HG02943 (cell line): ENCODE results near the gene TSC22D3.
"Not testable (repeated sequence)": the region's sequence is repeated elsewhere in the genome, so short reads cannot be mapped to it uniquely, and the experiment has no call there.

Source experiments
- ATAC-seq: cut with Tn5 transposase; IDR thresholded peaks from one replicate; pipeline ENCODE4 v1.9.1; 2021; ENCODE audit warnings: mild to moderate bottlenecking, low read depth, moderate library complexity; ENCODE audit not compliant: unreplicated experiment

Gene TSC22D3

DNA sequence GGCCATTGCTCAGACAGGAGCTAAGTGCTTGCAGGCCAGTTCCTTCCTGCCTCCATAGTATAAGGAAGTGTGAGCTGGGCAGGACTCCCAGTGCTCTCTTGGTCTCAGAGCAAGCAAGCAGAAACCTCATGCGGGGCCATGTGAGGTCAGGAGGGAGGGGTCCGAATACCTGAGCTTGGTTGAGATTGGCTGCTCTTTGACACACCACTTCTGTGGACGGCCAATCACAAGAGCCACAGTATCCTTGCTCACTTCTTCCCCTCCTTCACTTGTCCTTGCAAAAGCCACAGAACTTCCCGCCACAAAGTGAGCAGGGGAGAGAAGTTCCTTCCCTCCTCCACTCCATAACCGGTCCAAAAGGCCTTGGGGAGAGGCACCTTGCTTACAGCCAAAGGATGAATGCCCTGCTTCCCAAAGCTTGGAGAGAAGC, 90.6 kb downstream of the TSC22D3 start:
- ATAC-seq, result peak; percentile 95

DNA sequence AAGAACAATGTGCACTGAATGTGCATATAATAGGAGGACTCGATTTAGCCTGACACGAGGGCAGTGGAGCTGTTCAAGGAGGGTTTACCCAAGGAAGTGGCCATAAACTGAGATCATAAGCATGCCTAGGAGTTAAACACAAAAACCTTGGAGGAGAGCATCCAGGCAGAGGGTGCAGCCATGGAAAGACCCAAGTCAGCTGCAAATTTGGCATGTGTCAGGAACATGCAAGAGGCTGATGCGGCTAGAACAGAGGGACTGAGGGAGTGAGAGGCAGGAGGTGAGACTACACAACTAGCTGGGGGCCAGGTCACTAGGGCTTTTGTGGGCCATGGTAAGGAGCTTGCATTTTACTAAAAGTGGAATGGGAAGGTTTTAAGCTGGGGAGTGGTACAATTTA, 91.7 kb downstream of the TSC22D3 start:
- ATAC-seq, result no peak

DNA sequence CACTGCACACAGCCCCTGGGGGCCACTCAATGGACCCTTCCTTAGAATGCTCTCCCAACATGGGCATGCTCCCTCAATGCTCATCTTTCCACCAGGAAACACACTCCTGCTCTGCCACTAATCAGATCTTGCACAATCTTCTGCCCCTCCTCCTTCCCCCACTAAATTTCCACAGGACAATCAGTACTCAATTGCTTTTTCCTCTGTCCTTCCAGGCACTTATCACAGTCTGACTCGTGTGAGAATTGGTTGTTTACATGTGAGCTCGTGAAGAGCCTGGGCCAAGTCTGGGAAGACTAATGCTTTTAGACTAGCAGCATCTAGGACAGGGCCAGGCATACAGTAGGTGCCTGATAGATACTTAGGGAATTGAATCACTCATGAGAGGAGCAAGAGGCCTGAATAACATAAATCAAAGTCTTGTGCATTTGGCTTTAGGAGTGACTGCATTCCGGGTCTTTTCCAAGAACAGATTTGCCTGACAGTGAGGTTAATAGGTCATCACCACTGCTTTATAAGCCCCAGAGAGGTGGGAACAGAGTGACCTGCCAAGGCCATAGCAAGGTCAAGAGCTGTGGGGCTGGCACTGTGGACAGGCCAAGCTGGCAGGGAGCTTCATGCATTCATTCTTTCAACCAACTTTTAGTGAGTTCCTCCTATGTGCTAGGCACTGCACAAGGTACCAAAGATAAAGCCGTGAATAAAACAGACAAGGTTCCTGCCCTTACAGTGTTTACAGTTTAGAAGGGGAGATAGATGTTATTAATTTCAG, 92.3 kb downstream of the TSC22D3 start:
- no peak for ATAC-seq

DNA sequence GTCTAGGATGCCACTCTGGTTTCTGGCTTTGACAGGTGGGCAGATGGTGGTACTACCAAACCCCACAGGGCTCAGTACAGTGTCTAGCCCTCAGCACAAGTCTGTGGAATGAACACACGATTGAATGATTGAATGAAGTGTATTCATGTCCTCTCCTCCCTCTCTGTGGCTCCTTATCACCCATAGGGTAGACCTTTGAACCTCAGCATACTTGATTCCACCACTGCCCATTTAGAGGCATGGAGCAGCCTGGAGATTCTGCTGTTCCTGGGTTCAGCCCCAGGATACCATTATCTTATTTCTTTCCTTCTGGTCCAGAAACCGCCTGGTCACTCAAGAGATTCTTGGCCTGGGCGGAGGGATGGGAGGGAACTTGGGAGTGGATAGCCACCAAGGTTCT, 93.3 kb downstream of the TSC22D3 start:
- ATAC-seq, result no peak

DNA sequence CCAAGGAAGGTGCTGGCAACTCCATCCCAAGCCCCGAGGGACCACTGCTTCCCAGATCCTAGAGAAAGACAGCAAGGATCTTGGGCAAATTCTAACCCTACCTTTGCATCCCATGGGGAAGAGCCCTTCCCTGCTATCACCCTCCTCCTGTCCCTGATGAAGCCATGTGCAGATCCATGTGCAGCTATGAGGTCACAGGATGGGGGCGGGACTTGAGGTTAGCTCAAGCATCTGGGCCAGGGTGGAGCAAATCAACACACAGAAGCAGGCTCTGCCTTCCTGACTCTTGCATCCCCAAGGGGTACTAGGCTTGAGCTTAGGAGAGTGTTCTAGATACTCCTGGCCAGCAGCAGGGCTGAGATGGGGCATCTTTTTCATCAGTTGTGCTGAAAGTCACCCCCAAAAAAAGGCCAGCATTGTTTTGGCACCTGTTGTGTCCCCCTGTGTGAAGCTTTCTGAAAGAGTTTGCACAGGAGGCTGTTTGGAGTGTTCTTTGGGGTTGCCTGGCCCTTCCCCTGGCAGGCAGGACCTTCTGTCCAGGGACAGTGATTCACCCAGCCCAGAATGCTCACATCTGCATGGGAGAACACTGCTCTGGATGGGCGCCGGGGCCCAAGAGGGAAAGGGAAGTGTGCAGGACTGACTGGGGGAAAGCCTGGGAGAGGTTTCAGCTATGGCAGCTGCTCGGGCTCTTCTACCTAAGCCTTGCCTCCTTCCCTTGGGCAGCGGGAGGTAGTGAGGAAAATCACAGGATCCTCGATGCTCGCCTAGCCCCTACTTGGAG, 96.4 kb downstream of the TSC22D3 start:
- ATAC-seq, result no peak

DNA sequence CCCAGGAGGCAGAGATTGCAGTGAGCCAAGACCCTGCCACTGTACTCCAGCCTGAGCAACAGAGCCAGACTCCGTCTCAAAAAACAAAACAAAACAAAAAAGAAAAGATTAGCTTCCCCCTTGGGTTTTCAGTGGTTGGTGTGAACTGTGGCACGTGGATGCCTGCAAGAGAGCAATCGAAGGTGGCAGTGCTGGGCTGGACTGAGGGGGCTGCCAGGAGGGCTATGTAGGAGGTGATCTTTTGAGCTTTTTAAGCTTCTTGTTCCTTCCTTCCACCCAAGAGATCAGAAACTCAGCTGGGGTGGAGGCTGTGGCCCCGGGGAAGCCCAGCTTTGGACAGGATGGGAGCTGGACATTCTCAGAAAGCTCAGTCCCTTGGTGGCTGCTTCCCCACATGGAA, 97.7 kb downstream of the TSC22D3 start:
- no peak for ATAC-seq

DNA sequence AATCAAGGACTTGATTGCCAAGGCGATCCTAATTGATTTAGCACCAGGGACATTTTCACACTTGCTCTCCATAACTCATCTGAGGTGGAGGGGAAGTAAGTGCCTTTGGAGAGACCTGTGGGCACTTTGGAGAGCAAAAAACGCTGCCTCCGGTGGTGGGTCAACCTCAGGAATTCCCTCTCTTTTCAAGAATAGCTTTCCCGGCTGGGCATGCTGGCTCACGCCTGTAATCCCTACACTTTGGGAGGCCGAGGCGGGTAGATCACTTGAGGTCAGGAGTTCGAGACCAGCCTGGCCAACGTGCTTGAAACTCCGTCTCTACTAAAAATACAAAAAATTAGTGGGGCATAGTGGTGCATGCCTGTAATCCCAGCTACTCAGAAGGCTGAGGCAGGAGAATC, 98.1 kb downstream of the TSC22D3 start:
- no peak for ATAC-seq

DNA sequence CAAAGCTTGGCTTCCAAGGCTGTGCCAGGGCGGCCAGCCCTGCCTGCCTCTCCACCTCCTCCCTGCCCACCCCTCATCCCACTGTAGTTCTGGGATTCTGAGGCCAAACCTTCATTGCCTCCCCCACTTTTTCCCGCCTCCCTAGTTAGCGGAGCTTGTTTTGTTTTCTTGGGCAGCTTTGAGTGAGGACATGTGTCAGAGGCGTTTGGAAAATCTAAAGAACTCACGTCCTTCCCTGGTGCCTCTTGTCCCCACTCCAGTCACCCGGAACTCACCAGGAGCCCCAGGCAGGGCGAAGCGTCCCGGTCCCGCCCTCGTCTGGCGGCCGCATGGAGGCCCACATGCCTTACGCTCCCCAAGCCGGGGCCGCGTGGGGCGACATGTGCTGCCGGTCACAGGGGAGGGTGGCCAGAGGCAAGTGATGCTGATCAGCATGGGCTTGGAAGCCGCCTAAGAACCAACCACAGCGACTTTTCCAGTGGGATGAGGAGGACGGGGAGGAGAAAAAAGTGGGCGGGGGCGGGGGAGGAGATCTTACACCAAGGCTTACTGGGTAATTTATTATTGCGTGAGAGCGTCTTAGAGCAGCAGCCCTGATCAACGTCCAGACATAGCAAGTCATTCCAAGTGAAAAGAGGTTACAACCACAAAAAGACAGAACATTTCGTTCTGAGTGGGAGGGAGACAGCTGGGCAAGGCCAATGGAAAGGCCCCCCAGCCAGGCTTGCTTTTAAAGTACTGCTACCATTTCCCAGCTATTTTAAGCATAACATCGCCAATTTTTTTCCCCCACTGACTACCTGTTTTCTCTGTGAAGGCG, 98.8 kb downstream of the TSC22D3 start:
- no peak for ATAC-seq

DNA sequence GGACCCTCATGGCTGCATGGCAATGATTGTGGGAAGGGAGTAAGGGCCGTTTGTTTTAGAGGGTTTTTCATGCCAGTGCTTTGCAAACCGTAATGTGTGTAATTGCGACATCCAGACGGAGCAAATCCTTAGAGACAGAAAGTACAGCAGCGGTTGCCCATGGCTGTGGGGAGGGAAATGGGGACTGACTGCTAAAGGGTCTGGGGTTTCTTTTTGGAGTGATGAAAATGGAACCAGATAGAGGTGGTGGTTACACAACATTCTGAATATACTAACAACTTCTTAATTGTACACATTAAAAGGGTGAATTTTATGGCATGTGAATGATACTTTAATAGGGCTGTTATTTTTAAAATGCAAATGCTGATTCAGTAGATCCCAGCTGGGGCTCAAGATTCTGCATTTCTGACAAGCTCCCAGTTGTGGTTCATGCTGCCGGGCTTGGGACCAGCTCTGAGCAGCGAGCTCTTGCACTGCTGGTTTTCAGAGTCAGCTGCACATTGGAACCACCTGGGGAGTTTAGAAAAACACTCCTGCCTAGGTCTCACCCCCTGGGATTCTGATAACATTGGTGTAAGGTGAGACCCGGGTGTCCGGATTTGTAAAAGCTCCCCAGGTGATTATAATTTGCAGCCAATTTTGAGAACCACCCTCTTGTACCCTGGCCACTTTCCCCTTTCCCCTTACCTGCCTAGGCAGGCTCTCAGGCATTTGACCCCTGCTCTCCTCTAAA, 99.6 kb downstream of the TSC22D3 start:
- no peak for ATAC-seq

DNA sequence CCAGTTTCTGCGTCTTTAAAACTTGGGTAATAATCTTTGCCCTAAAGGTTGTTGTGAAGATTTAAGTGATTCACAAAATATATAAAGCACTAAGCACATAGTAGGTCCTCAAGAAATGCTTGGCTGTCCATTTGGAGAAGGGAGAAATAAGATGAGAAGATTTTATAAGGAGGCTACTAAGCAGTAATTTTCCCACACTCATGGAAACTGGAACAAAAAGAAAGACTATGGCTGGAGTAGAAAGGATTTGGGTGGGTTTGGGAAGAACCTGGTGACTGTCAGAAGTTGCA, 100.3 kb downstream of the TSC22D3 start:
- ATAC-seq, result no peak

DNA sequence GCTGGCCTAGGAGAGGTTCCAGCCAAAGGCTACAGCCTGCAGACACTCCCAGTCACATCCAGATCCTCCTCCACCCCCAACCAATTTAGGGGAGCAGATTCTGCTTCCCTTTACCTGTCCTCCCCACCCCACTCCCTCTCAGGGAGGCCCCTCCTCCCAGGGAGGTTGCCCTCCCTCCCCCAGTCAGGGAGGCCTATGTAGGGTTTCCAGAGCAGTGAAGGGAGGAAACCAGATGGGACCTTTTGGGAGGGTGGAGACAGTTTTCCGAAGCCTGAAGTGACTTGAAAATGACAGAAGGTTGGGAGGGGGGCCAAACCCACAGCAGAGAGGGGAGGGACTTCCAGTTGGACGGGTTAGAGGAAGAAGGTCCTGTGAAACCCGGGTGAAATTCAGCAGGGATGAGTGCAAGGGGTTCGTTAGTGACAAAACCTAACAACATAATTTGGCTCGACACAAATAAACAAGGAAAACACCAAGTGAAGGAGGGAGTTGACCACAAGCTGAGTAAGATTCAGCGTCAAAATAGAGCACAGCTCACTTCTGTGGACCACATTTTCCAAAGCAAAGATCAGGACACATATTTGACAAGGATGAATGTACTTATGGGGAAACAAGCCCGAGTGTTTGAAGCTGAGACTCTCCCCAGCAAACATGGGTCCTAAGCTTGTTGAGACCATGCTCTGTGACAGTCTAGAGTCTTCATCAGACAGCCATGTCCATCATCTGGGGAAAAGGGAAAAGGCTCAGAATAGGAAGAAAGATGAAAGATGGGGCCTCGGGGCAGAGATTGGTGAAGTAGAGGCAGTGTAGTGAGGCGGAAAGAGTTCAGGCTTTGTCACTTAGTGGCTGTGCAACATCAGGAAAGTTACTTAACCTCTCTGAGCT, 100.9 kb downstream of the TSC22D3 start:
- ATAC-seq, result peak; percentile 4

DNA sequence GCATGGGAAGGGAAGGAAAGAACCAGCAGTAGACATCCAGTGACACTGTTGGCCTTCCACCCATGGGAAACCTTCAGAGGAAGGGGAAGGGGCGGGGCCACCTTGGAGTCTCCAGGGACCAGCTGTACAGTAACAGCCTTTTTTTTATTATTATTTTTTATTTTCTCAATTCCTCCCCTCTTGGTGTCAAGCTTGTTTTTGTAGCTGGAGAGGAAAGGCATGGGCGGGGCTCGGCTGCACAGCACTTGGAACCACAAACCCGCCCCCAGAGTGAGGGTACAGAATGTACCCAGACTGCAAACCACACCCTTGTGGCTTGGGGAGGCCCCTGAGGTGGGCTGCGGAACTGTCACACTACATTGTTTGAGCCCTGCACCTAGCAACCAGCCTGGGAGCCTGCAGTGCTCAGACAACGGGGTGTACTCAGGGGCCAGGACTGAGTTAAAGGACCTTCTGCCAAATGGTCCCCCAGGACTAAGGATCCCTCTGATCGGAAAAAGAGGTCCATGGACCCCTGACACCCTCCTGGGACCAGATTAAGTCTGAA, 101.6 kb downstream of the TSC22D3 start:
- ATAC-seq, result peak; percentile 89

DNA sequence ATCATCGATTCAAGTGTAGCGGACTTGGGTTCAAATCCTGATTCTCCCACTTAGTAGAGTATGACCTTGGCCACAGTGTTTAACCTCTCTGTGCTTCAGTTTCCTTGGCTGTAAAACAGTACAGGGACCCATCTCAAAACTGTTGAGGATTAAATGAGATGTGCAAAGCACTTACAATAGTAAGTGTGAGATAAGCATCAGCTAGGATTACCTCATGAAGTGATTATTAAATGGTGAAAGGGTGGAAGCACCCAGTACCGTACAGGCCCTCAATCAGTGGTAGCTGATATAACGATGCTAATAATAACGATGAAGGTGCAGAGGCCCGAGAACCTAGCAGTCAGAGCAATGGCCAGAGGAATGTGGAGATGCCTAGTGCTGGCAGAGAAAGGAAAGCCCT, 102.2 kb downstream of the TSC22D3 start:
- peak; percentile 1 for ATAC-seq

DNA sequence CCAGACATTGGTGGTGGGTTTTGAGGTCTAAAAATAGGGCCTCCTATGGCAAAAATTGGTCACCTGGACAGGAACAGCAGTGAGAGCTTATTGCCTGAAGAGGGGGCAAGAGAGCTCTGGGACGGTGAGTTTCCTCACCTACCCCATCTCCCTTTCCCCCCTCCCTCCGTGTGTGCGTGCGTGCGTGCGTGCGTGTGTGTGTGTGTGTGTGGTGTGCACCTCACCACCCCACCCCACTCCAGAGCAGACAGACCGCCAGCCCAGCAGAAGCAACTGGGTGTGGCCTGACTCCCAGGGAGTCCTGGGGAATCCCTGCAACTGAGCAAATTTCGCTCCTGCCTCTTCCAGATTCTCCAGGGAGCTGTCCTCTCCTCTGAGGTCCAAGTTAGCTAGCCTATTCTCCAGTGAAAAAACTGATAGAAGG, 102.6 kb downstream of the TSC22D3 start:
- no peak for ATAC-seq

DNA sequence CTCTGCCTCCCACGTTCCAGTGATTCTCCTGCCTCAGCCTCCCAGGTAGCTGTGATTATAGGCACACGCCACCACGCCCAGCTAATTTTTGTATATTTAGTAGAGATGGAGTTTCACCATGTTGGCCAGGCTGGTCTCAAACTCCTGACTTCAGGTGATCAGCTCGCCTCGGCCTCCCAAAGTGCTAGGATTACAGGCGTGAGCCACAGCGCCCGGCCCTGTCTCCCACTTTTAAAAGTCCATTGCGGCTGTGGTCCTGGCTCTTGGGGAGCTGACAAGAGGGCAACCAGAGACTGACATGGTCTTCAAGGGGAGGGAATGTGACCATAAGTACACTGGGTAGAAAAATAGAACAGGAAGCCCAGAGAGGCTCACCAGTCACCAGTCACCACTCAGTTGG, 104.3 kb downstream of the TSC22D3 start:
- not testable (repeated sequence) for ATAC-seq

DNA sequence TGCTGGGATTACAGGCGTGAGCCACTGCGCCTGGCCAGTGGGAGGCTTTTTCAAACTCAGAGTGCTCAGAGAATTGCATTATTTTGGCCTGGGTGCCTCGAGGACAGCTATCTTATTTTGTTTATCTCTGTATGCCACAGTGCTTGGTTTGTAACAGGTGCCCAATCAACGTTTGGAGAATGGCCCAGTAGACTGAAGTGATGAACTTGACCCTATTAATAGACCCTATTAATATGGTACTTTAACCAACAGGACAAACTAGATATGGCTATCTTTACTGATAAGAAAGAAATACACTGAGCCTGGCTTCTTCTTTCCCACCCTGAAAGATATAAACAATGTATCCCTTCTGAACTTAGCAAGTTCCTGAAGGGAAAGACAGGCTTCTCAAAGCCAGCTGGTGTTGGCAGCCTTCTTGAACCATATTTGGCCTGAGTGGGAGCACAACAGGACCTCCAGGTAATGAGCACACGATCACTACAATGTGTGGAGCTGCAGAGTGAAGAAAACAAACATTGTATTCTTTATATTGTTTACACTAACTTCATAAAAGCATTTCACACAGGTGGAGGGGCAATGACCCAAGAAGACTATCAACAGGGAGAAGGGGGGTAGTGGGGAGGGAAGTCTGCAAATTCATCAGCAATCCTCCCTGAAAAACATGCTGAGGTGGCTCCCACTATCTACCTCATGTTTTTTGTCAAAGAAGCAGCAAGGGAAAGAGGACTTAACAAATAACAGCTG, 105.5 kb downstream of the TSC22D3 start:
- ATAC-seq, result no peak

DNA sequence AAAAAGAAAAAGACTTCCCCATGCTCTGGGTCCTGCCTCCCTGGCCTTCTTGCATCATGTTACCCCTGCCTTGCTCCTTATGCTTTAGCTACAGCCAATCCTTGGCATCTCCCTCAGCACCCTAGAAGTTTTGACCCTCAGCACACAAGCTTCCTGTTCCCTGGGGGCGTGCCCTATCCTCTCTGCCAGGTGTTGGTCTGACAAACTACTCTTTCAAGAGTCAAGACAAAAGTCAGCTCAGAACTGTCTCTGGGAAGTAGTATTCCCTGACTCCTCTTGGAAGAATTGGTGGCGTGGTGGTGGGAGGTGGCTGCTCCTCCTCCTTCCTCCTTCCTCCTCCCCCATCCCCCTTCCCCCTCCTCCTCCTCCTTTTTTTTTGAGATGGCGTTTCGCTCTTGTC, 106.3 kb downstream of the TSC22D3 start:
- no peak for ATAC-seq

DNA sequence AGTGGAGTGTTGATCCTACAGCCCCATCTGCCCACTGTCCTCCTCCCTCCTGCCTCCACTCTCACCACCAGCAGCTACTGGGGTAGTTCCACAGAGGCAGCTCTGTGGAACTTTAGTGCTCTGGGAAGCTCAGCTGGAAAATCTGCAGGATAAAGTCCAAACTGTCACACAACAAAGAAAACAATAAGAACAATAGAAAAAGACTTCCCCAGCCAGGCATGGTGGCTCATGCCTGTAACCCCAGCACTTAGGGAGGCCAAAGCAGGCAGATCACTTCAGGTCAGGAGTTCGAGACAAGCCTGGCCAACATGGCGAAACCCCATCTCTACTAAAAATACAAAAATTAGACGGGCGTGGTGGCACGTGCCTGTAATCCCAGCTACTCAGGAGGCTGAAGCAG, 106.9 kb downstream of the TSC22D3 start:
- ATAC-seq, result not testable (repeated sequence)

DNA sequence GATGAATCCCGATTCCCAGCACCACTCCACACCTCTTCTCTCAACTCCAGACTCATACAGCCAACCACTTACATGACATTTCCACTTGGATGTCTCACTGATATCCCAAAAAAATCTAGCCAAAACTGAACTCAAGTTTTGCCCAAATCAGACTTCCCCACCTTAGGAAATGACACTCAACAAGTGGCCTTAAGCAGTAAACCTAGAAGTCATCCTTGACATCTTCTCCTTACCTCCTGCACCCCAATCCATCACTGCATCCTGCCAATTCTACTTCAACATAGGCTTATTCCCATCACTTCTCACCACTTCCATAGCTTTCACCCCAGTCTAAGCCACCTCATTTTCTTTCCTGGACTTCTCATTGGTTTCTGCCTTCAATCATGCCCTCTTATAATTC, 108.2 kb downstream of the TSC22D3 start:
- ATAC-seq, result no peak
